HUDEP-2 (cell line): ENCODE measurements around the gene ZNF853.
"Not testable (repeated sequence)": the region's sequence is repeated elsewhere in the genome, so short reads cannot be mapped to it uniquely, and the experiment has no call there.

Experiments used
- DNase-seq, 76 experiments: peaks; one replicate each; lab custom pipeline; 2025; ENCODE audit not compliant: unreplicated experiment in 76 of 76; lab: John Stamatoyannopoulos, UW

ZNF853 gene

DNA sequence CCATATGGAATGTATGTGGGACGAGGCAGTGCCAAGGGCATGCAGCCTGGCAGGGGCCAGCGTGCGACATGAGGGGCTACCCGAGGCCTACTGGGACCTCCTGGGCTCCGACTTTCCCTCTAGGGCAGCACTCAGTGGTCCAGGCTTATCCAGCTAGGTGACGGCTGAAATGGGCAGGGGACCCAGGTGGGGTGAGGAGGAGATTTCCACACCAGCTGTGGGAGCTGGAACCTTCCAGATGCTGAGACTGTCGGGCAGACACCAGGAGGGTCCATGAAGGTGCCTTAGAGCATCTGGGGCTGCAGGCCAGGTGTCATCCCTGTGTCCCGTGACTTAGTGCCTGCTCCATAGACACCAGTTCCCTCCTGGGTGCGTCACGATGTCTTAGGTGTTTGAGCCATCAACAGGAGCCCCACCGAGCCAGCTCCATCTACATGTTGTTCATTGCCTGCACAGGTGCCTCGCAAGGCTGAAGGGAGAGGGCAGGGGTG is 35.2 kb downstream of the ZNF853 start:
- DNase-seq, result no peak

DNA sequence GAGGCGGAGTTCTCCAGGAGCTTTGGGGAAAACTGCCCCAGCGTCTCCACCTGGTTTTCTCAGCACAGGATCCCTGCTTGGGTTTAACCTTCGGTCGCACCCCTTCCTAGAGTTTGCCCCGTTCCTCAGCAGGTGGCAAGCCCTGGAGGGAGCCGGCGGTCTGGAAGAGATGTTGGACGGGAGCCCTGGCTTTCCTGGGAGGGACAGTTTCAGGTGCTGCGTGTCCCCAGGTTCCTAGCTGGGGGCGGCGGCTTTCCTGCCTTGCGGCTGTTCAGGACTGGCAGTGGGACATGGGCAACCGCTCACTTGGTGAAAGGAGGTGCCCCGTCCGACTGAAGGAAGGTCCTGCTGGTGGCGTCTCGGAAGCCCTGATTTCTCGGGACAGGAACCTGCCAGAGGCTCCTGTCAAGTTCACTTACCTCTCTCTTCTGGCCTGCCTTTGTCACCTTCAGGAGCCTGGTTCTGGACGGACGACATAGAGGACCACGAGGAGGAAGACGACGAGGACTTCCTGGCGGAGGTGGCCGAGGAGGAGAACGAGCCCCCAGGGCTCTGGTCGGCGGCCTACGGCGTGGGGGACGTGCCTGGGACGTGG is 36.5 kb downstream of the ZNF853 start:
- no peak for DNase-seq

DNA sequence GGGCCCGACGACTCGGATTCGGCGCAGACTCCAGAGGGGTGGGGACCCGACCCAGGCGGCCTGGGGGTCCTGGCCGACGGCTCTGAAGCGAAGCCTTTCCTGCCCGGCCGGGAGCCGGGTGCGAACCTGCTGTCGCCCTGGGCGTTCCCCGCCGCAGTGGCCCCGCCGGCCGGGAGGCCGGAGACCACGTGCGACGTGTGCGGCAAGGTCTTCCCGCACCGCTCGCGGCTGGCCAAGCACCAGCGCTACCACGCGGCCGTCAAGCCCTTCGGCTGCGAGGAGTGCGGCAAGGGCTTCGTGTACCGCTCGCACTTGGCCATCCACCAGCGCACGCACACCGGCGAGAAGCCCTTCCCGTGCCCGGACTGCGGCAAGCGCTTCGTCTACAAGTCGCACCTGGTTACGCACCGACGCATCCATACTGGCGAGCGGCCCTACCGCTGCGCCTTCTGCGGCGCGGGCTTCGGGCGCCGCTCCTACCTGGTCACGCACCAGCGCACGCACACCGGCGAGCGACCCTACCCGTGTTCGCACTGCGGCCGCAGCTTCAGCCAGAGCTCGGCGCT is 37.1 kb downstream of the ZNF853 start:
- no peak for DNase-seq

DNA sequence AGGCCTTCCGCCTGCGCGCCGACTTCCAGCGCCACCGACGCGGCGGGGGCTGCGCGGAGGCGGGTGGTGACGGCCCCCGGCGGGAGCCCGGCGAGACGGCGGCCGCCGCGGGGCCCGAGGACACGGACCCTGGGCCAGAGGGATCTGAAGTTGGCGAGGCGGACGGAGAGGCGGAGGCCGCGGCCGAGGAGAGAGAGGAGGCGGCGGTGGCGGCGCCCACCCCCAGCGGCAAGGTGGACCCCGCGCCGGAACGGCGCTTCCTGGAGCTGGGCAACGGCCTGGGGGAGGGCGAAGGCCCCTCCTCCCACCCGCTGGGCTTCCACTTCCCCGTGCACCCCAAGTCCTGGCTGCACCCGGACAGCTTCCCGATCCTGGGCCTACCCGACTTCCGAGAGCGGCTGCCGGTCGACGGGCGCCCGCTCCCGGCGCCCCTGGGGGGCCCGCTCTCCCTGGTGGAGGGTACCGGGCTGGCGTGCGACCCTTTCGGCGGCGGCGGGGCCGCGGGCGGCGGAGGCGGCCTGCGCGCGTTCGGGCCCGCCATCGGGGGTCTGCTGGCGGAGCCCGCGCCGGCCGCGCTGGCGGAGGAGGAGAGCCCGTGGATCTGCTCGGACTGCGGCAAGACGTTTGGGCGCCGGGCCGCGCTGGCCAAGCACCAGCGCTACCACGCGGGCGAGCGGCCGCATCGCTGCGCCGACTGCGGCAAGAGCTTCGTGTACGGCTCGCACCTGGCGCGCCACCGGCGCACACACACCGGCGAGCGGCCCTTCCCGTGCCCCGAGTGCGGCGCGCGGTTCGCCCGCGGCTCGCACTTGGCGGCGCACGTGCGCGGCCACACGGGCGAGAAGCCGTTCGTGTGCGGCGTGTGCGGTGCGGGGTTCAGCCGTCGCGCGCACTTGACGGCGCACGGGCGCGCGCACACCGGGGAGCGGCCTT is 37.9 kb downstream of the ZNF853 start:
- no peak for DNase-seq

DNA sequence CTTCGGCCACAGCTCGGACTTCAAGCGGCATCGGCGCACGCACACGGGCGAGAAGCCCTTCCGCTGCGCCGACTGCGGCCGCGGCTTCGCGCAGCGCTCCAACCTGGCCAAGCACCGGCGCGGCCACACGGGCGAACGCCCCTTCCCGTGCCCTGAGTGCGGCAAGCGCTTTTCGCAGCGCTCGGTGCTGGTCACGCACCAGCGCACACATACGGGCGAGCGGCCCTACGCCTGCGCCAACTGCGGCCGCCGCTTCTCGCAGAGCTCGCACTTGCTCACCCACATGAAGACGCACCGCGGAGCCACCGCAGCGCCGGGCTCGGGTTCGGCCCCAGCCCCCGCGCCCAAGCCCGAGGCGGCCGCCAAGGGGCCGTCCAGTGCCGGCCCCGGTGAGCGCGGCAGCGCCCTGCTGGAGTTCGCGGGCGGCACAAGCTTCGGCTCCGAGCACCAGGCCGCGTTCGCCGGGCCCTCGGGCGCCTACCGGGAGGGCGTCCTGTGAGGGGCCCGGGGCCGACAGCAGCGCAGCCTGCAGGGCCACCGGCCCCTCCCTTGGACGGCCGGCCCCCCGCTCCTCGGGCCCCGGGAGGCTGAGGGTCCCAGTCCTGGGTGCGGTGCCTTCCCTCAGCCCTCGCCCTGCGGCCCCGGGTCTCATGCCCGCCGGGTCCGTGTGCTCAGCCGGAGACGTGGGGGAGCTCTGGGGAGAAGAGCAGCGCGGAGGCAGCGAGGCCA is 38.9 kb downstream of the ZNF853 start:
- no peak for DNase-seq

DNA sequence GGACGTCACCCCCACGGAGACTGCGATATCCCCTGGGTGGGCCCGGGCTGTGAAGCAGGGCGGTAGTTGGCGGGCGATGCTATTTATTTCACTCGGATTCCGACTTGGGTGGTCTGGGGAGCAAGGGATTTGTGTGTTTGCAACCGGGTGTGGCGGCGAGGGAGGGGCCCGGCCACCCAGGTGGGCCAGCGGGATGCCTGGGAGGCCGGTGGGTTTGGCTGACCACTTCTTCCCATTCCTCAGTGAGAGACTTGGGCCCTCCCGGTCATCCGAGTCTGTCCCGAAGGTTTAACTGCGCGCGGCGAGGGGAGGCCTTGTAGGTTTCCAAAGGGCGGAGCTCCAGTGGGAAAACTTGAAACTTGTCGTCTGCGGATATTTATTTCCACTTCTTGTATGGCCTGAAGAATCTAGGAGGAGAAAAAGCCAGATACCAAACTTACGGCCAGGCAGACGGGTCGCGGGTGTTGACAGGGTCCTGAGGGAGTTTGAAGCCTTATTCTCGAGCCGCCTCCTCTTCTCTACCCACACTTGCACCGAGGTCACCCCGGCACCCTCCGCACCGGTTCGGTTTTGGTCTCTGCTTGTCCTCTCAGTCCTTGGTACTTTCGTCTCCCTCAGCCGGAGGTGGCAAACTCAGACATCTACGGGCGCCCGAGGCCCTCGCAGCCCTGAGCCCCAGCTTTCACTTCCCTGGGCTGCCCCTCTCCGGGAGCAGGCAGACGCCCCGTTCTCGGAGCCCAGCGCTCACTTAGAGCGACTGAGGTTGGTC is 39.6 kb downstream of the ZNF853 start:
- DNase-seq, result no peak

DNA sequence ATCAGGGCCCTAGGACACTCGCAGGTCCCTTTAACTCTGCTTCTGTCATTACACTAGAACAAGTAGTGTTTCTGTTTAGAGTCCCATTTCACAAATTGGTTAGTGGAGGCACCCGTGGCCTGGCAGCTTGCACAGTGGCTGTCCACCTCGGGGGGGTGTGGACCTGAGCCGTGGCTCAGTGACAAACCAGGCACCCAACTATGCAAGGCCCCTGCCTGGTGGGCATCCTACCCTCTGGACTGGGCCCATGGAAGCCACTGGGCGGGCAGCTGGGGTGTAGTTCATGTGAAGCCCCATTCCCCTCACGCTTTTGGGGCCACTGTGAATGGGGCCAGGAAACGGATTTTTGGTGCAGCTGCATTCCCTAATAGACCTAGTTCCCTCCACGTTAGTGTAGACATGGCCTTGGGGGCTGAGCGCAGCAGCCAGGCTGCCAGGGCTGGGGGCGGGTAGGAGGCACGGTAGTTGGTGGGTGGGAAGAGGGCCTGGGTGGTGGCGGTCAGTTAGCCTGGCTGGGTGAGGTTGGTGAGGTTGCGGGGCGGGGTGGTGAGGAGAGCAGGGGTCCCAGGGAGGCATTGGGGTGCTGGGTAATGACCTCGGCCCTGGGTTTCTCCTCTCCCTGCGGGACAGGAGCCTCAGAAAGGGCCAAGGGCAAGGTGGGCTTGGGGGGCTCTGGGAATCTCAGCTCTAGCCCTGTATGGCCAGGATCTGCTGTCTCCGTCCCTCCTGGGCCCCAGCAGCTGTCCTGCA is 40.4 kb downstream of the ZNF853 start:
- DNase-seq, result no peak

DNA sequence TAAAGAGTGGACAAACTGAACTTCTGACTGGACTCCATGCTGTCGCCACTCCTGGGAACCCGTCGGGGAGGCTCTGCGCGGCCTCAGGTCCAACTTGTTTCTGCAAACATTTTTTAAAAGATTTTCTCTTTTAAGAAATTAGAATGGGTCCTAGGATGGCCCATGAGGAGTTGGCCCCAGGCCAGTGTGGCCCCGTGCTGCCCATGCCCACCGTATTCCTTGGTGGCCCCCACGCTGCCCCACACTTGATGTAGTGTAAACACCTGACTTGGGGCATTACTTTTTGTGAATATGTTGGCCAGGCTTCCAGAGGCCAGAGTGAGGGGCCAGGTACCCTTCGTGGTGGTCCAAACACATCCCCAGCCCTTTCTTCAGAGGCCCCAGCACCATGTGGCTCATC is 41.0 kb downstream of the ZNF853 start:
- DNase-seq, result no peak

DNA sequence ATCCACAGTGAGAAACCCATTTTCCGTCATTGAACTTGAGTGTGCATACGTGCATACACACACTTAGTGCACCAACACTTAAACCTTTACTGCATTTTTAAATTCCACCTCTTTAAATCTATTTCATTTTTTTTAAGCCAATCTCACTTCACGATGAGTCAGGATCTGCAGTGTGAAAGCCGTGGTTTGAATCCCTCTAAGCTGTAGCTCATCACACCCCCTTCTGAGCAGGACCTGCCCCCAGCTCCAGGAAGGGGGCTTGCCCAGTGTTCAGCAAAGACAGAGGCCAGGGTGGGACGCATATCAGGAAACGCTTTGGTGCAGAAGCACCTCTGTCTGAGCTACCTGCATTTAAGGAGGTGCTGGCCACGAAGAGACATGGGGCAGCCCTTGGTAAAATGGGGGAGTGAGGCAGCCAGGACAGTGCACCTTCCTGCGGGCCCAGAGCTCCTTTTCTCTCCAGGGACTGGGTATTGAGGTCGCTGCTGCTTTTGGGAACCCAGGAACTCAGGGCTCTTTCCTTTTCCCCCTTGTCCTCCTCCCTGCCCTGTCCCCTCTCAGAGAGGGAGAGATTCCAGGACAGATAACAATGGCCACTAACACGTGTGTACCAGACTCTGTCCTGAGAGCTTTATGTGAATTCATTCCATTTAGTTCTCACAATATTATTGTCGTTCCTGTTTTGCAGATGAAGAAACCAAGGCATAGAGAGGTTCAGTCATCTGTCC is 43.4 kb downstream of the ZNF853 start:
- no peak for DNase-seq

DNA sequence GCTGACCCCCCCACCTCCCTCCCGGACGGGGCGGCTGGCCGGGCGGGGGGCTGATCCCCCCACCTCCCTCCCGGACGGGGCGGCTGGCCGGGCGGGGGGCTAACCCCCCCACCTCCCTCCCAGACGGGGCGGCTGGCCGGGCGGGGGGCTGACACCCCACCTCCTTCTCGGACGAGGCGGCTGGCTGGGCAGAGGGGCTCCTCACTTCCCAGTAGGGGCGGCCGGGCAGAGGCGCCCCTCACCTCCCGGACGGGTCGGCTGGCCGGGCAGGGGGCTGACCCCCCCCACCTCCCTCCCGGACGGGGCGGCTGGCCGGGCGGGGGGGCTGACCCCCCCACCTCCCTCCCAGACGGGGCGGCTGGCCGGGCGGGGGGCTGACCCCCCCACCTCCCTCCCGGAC is 55.4 kb downstream of the ZNF853 start:
- DNase-seq, result not testable (repeated sequence)
